Central memory CD8-positive, alpha-beta T cell (primary cell): Measurements from ENCODE around the gene CDK3.

Experiments used
- ATAC-seq: fragments of 150-1000 bp; cut with Tn5 transposase; replicated peaks from 2 replicates; pipeline ENCODE4 v1.10.0; 2022; ENCODE audit warnings: mild to moderate bottlenecking, moderate FRiP score, moderate number of reproducible peaks; ENCODE audit not compliant: poor library complexity, severe bottlenecking; ENCODE audit errors: extremely low read depth
- DNase-seq, 2 donors: peaks; one replicate each; pipeline ENCODE4 v3.0.0; 2021; ENCODE audit warnings: low spot score in 2 of 2
- H3K27ac Mint-ChIP-seq: one replicate; pipeline ENCODE4 v1.8.0; 2022; ENCODE audit warnings: low read depth, mild to moderate bottlenecking, moderate library complexity, mixed read lengths
- H3K27me3 Mint-ChIP-seq: one replicate; pipeline ENCODE4 v1.8.0; 2022; ENCODE audit warnings: mixed read lengths
- H3K36me3 Mint-ChIP-seq: one replicate; pipeline ENCODE4 v1.8.0; 2022; ENCODE audit warnings: mild to moderate bottlenecking, moderate library complexity, mixed read lengths; ENCODE audit not compliant: insufficient read depth
- H3K4me1 Mint-ChIP-seq: one replicate; pipeline ENCODE4 v1.8.0; 2022; ENCODE audit warnings: mixed read lengths
- H3K4me3 Mint-ChIP-seq: one replicate; pipeline ENCODE4 v1.8.0; 2022; ENCODE audit warnings: mild to moderate bottlenecking, moderate library complexity, mixed read lengths
- H3K9me3 Mint-ChIP-seq: one replicate; pipeline ENCODE4 v1.8.0; 2022; ENCODE audit warnings: mixed read lengths

CDK3 gene

DNA sequence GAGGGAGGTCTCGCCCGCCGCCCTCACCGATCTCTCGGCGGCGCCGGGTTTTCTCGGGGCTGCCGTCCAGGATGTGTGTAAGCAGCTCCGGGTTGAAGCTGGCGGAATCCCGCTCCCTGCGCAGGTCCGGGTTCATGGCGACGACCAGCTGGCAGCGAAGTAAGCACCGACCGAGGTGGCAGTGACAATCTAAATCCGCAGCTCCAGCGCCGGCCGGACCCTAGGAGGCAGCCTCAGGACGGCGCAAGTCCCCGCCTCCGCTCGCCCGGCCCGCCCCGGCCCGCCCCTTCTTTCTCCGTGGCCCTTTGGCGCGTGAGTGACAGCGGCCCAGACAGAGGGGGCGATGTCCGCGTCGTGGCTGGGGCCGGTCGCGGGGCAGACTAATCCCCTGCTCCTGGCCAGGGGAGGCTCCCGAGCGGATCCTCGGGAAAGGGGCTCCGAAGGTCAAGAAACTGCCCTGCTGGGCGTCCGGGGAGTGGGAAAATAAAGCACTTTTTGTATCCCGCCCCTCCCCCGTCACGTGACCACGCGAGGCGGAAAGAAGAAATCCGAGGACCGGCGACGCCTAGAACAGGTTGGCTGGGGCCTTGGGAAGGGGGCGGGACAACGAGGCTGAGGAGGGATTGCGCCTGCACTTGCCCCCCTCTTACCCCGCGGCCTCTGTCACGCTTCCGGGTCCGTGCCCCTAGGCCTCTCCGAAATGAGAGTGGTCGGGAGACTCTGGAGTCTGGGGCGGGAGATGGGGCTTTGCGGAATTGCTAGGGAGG is 21.5 kb upstream of the CDK3 start, which contains the start of the genes ACOX1 and TEN1:
Gene ACOX1, minus strand, starts transcription at position 229 of the 767 bp plus-strand sequence. Its CDS starts 93 bp downstream, at position 136.
Gene TEN1, plus strand, starts transcription at position 303 of the 767 bp plus-strand sequence. CDS start 6,953 bp downstream, outside the sequence.
- Mint-ChIP-seq H3K4me1 (peaks cover 30% of the 10 kb centered on the region), H3K27ac (peak within 1 kb of the TSS; percentile 99)

DNA sequence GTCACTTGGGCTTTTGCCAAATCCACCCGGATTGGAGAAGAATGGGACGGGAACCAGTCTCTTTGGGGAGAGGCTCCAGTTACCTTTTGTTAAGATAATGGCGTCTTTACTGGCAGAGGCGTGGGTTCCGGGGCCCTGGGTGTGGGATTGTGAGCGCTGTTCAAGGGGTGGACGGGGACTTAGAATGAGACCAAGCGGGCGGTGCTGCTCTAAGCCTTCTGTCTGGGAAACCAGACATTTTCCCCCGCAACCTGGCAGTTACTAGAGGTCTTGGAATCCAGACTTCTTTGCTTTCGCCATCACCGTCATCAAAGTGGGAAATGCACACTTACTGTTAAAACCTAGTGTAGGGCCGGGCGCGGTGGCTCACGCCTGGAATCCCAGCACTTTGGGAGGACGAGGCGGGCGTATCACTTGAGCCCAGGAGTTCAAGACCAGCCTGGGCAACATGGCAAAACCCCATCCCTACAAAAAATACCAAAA is 20.9 kb upstream of the CDK3 start:
- ATAC-seq (peak; percentile 36), DNase-seq (no peak)
- peak overlapping the region; percentile 99 for H3K27ac Mint-ChIP-seq
- H3K4me1 Mint-ChIP-seq: peaks cover 30% of the 10 kb centered on the region
- peaks cover 14% of the 10 kb centered on the region for H3K36me3 Mint-ChIP-seq
- H3K27me3 Mint-ChIP-seq: no peaks in the 10 kb centered on the region
- no peaks in the 10 kb centered on the region for H3K9me3 Mint-ChIP-seq
- H3K4me3 Mint-ChIP-seq: peak overlapping the region; percentile 94

More for the DNA sequence above, 21.5 kb upstream of the CDK3 start, which contains the start of the genes ACOX1 and TEN1:
- H3K27me3 Mint-ChIP-seq: no peaks in the 10 kb centered on the region
- no peaks in the 10 kb centered on the region for H3K9me3 Mint-ChIP-seq
- DNase-seq (peak; percentile 90 to 91), ATAC-seq (peak; percentile 97)
- H3K4me3 Mint-ChIP-seq: peak within 1 kb of the TSS; percentile 94
- H3K36me3 Mint-ChIP-seq: peaks cover 14% of the 10 kb centered on the region

DNA sequence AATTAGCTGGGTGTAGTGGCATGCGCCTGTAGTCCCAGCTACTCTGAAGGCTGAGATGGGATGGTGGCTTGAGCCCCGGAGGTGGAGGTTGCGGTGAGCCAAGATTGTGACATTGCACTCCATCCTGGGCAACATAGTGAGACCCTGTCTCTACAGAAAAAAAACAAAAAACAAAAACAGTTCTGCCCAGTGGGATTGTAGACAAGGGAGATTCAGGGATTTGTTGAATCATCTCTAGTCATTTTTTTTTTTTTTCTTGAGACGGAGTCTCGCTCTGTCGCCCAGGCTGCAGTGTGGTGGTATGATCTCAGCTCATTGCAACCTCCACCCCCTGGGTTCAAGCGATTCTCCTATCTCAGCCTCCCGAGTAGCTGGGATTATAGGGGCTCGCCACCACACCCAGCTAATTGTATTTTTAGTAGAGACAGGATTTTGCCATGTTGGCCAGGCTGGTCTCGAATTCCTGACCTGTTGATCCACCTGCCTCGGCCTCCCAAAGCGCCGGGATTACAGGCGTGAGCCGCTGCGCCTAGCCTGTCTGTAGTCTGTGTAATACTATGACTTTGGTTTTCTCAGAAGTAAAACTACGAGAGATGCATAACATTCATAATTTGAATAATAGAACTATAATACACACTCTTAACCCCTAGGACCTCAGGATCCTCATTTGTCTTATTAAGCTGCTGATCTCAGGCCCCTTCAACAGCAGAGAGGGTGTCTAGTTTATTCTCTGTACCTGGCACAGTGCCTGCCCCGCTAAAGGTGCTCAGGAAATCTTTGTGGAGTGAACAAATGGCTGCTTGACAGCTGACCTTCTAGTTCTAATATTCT is 20.3 kb upstream of the CDK3 start:
- ATAC-seq (no peak), DNase-seq (no peak)
- H3K4me3 Mint-ChIP-seq: peak overlapping the region; percentile 94
- H3K9me3 Mint-ChIP-seq: no peaks in the 10 kb centered on the region
- peak overlapping the region; percentile 99 for H3K27ac Mint-ChIP-seq
- H3K27me3 Mint-ChIP-seq: no peaks in the 10 kb centered on the region
- peaks cover 14% of the 10 kb centered on the region for H3K36me3 Mint-ChIP-seq
- H3K4me1 Mint-ChIP-seq: peaks cover 30% of the 10 kb centered on the region

DNA sequence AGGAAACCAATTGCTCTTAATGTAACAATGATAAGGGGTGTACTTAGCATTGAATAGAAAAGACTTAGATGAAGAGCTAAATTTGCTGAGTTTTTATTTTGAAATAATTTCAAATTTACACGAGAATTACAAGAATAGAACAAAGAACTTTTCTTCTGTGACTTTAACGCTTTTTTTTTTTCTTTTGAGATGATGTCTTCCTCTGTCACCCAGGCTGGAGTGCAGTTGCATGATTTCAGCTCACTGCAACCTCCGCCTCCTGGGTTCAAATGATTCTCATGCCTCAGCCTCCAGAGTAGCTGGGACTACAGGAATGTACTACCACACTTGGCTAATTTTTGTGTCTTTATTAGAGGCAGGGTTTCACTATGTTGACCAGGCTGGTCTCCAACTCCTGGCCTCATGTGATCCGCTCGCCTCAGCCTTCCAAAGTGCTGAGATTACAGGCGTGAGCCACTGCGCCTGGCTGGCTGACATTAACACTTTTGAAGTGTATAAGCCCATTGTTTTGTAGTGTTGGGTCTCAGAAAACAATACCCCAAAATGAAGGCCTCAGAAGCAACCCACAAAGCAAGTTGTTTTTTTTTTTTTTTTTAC is 19.5 kb upstream of the CDK3 start:
- ATAC-seq (no peak), DNase-seq (no peak)
- Mint-ChIP-seq H3K27me3 (no peaks in the 10 kb centered on the region), H3K36me3 (peaks cover 14% of the 10 kb centered on the region), H3K27ac (no peak overlapping the region), H3K4me1 (peaks cover 23% of the 10 kb centered on the region), H3K4me3 (peak overlapping the region; percentile 94), H3K9me3 (no peaks in the 10 kb centered on the region)

DNA sequence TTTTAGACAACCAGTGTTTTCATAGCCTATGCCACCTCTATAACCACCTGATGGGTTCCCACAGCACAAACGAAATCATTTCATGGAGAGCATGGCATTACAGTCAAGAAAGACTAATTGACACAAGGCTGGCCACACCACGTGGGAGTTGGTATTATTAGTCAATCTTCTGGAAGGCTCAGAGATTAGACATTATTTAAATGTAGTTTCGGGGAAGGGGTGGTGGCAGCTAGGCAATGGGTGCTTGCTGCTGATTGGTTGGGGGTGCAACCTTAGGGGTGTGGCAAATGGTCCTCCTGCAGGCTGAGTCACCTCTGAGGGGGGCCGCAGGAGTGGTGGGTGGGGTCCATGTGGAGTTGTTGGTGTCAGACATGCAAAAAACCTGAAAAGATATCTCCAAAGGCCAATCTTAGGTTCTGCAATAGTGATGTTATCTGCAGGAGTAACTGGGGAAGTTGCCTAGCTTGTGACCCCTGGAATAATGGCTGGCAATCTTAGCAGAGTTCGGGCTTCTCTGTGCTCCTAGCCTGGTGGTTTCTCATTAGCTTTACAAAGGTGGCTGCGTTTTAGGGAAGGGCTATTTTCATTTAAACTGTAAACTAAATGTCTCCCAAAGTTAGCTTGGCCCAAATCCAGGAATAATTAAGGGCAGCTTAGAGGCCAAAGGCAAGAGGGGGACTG is 17.0 kb upstream of the CDK3 start:
- Mint-ChIP-seq H3K27ac (no peak overlapping the region), H3K4me1 (peaks cover 8% of the 10 kb centered on the region), H3K9me3 (no peaks in the 10 kb centered on the region), H3K4me3 (no peak overlapping the region), H3K36me3 (peaks cover 12% of the 10 kb centered on the region), H3K27me3 (no peaks in the 10 kb centered on the region)
- ATAC-seq: no peak
- DNase-seq: no peak

DNA sequence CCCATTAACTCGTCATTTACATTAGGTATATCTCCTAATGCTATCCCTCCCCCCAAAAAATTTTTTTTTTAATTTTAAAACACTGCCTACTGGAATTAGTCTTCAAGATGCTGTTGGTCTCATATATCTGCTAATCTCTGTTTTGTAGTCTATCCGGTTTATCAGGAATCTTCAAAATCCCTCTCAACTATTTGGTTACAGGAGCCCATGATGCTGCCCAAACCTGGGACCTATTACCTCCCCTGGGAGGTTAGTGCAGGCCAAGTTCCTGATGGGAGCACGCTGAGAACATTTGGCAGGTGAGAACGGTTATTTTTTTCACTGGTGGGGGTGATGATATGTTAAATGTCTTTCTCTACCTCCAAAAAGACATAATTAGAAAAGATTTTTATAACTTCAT is 14.7 kb upstream of the CDK3 start:
- Mint-ChIP-seq H3K27ac (no peak overlapping the region), H3K36me3 (peaks cover 3% of the 10 kb centered on the region), H3K9me3 (no peaks in the 10 kb centered on the region), H3K27me3 (no peaks in the 10 kb centered on the region), H3K4me3 (no peak overlapping the region), H3K4me1 (no peaks in the 10 kb centered on the region)
- ATAC-seq: no peak
- no peak for DNase-seq

DNA sequence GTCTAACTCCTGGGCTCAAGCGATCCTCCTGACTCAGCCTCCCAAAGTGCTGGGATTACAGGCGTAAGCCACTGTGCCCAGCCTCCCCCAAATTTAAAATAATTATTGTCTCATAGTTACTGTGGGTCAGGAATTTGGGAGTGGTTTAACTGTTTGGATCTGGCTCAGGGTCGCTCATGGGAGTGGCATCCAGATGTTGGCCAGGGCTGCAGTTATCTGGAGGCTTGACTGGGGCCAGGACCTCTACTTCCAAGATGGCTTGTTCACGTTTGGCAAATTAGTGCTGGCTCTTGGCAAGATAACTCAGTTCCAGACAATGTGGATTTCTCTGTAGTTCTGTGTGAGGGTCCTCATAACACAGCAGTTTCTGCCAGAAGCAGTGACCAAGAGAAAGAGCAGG is 13.6 kb upstream of the CDK3 start:
- H3K4me3 Mint-ChIP-seq: no peak overlapping the region
- DNase-seq (no peak), ATAC-seq (no peak)
- no peaks in the 10 kb centered on the region for H3K4me1 Mint-ChIP-seq
- no peak overlapping the region for H3K27ac Mint-ChIP-seq
- no peaks in the 10 kb centered on the region for H3K27me3 Mint-ChIP-seq
- H3K36me3 Mint-ChIP-seq: peaks cover 9% of the 10 kb centered on the region
- H3K9me3 Mint-ChIP-seq: no peaks in the 10 kb centered on the region

DNA sequence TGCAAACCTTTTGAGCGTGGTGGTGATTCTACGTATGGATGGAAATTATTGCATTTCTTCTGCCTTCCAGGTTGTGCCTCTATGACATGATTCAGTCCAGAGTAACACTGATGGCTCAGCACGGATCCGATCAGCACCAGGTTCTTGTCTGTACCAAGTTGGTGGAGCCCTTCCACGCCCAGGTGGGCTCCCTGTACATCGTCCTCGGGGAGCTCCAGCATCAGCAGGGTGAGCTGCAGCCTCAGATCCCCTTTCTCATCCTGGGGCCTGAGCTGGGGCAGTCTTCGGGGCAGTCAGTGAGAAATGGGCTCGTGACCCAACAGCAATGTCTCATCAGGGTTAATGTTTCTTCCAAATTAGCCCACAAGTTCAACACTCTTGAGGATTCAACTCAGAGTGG is 9.3 kb upstream of the CDK3 start:
- no peak overlapping the region for H3K4me3 Mint-ChIP-seq
- DNase-seq: no peak
- H3K27me3 Mint-ChIP-seq: no peaks in the 10 kb centered on the region
- no peak overlapping the region for H3K27ac Mint-ChIP-seq
- no peaks in the 10 kb centered on the region for H3K9me3 Mint-ChIP-seq
- no peak for ATAC-seq
- peaks cover 22% of the 10 kb centered on the region for H3K36me3 Mint-ChIP-seq
- H3K4me1 Mint-ChIP-seq: no peaks in the 10 kb centered on the region

DNA sequence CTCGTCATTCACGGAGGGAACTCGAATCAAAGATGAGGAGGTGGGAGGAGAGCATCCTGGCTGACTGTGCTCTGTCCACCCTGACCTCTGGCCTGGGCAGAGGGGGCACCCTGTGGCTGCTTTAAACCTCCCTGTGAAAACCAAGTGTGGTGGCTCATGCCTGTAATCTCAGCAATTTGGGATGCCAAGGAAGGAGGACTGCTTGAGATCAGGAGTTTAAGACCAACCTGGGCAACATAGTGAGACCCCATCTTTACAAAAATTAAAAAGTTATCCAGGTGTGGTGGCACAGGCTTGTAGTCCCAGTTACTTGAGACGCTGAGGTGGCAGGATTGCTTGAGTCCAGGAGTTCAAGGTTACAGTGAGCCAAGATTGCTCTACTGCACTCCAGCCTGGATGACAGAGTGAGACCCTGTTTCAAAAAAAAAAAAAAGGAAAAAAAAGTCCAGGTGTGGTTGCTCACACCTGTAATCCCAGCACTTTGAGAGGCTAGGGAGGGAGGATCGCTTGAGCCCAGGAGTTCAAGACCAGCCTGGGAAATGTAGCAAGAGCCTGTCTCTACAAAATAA is 5.8 kb upstream of the CDK3 start:
- no peaks in the 10 kb centered on the region for H3K9me3 Mint-ChIP-seq
- ATAC-seq: no peak
- no peak overlapping the region for H3K27ac Mint-ChIP-seq
- peaks cover 12% of the 10 kb centered on the region for H3K4me1 Mint-ChIP-seq
- no peaks in the 10 kb centered on the region for H3K27me3 Mint-ChIP-seq
- no peak for DNase-seq
- peaks cover 24% of the 10 kb centered on the region for H3K36me3 Mint-ChIP-seq
- no peak overlapping the region for H3K4me3 Mint-ChIP-seq

DNA sequence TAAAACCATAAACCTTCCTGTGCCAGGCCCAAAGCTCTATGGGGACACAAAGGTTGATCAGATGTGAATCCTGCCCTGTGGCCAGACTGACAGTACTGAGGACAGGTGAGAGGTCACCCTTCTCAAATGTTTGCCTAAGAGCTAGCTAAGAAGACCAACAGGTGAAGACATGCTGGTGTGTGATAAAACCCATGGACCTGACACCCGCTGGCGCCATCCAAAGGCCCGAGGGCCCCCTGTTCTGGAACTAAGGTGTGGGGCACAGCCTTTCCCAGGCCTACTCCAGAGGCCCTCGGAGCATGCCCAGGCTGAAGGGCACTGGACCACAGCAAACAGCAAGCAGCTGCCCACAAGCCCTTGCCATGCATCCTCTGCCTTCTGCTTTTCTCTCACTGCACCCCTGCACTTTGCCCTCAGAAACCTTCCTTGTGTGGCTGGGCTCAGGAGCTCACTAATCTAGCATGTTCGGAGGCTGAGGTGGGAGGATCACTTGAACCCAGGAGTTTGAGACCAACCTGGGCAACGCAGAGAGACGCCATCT is 5.2 kb upstream of the CDK3 start:
- peaks cover 24% of the 10 kb centered on the region for H3K36me3 Mint-ChIP-seq
- H3K4me3 Mint-ChIP-seq: no peak overlapping the region
- no peaks in the 10 kb centered on the region for H3K27me3 Mint-ChIP-seq
- DNase-seq: no peak
- H3K4me1 Mint-ChIP-seq: peaks cover 12% of the 10 kb centered on the region
- no peak overlapping the region for H3K27ac Mint-ChIP-seq
- H3K9me3 Mint-ChIP-seq: no peaks in the 10 kb centered on the region
- no peak for ATAC-seq

DNA sequence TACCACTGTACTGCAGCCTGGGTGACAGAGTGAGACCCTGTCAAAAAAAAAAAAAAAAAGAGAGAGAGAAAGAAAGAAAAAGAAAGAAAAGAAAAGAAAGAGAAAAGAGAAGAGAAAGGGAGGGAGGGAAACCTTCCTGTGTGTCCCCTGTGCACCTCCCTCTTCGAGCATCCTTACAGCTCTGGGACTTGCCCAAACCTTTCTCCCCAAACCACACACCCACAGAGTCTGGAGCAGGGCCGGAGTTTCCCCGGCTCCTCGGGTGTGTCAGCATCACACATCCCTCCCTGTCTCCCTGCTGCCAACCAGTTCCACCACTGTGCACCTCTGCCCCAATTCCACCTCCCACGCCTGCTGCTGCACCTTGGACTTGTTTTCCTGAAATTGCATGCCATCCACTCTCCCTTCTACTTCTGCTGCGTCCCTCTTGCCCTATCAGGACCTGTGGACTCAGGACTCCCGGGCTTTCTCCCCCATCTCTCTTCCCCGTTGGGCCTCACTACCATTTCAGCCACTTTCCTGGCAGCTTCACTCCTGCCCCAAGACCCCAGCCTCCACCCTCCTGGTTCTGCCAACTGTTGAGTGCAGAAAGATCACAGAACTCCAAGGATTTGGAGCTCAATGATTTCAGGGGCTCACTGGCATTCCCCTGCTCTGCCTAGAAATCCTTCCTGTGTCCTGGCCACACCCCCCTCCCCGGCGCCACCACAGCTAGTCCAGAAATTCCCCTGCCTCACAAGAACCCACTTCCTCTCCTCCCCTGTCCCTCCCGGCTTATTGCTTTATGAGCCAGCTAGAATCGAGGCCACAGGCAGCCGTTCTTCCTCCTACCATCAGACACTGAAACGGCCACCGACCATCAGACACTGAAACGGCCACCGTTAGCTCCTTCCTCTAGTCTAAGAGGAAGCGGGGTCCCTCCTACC is 3.7 kb upstream of the CDK3 start:
- Mint-ChIP-seq H3K27ac (peak overlapping the region; percentile 49), H3K27me3 (no peaks in the 10 kb centered on the region), H3K4me1 (peaks cover 12% of the 10 kb centered on the region), H3K9me3 (no peaks in the 10 kb centered on the region), H3K4me3 (no peak overlapping the region), H3K36me3 (peaks cover 17% of the 10 kb centered on the region)
- no peak for DNase-seq
- ATAC-seq: no peak
